Measurements from ENCODE around the gene UNC119B.

The UNC119B gene

GRCh38 chr12:120699553-120699952 is 10.7 kb upstream of the UNC119B start:
- TF ChIP-seq CTCF (conservative IDR thresholded peaks at IDR 0.05) (no peak), ZFX (IDR thresholded peaks at IDR 0.05) (no peak)
- H3K27ac ChIP-seq, result no peak overlapping the region

GRCh38 chr12:120700886-120701285 is 9.4 kb upstream of the UNC119B start:
- no peak overlapping the region for H3K27ac ChIP-seq
- TF ChIP-seq CTCF (conservative IDR thresholded peaks at IDR 0.05), result no peak
- no peak for TF ChIP-seq ZFX (IDR thresholded peaks at IDR 0.05)

DNA sequence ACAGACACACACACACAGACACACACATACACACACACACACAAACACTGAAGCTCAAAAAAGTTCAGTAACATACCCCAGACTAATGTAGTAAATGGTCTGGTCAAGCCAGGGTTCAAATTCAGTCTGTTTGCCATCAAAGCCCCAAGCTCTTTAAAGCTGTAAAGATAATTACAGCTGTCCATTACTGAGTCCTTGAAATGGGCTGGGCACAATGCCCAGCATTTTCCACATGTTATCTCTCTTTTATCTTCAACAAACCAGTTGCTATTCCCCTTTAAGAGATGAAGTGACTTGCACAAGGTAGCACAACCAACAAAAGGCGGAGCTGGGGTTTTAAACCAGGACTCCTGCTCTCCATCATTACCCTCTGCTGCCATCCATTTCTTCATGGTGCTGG is 7.6 kb upstream of the UNC119B start:
- H3K27ac ChIP-seq, result no peak overlapping the region
- TF ChIP-seq ZFX (IDR thresholded peaks at IDR 0.05) (no peak), CTCF (conservative IDR thresholded peaks at IDR 0.05) (no peak)

DNA sequence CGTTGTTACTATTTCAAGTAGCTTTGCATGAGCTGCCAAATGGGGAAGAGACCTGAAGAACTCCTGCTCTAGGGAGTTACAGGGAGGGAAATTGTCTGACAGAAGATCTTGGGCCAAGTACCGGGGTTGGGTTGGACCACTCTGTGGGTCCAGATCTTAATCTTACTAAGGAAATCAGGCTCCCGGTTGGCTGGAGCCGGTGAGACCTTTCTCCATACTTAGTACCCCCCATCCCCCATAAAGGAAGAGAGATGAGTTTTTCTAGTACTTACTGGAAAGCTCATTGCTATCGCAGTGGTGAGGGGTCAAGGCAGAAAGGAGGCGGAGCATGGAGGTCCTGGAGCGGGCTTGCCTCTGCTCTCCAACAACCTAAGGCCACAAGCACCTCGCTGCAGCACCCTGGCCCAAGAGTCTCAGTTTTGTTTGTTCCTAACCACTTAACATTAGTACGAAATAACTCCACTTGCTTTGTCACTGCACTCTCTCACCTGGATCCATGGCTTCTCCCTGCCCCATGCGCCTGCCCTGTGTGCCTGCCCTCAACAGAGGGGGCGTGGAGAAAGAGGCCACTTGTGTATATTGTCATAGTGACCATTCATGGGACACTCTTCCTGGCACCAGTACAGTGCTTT is 6.8 kb upstream of the UNC119B start:
- H3K27ac ChIP-seq, result no peak overlapping the region
- no peak for TF ChIP-seq CTCF (conservative IDR thresholded peaks at IDR 0.05)

DNA sequence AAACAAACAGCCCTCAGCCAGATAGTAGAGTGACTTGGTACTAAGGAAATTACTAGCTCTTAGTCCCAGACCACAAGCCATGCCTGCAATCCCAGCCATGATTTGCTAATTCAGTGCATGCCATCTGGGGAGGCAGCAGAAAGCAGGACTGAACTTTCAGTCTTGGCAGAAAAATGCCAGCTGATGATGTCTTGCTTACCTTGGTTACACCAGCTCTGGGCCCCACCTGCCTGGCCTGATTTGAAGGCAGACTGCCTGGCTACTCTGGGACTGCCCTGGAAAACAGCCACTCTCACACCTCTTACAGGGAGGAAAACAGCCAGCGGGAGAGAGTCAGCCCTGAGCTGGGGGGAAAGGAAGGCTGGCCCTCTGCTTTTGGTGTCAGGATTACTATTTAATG is 4.6 kb upstream of the UNC119B start:
- TF ChIP-seq CTCF (conservative IDR thresholded peaks at IDR 0.05), result no peak
- TF ChIP-seq ZFX (IDR thresholded peaks at IDR 0.05), result no peak

DNA sequence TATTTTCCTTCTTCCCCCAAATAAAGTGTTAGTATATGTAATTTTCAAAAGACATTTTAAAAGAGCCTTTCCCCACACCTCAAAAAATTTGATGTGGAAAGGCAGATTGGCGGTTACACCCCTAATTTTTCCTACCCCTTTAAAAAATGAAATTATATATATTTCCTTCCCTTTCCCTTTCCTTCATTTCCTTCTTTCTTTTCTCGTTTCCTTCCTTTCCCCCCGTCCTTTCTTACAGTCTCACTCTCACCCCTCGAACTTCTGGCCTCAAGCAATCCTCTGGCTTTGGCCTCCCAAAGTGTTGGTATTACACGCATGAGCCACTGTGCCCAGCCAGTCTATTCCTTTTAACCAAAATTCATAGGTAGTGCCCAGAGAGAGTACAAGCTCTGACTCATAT is 4.2 kb upstream of the UNC119B start:
- TF ChIP-seq ZFX (IDR thresholded peaks at IDR 0.05) (no peak), CTCF (conservative IDR thresholded peaks at IDR 0.05) (no peak)
- H3K27ac ChIP-seq, result no peak overlapping the region

More for the DNA sequence above, 4.6 kb upstream of the UNC119B start:
- no peak overlapping the region for H3K27ac ChIP-seq

- no peak overlapping the region for H3K27ac ChIP-seq
These were observed 1.6 kb upstream of the UNC119B start for GRCh38 chr12:120708651-120709050.

More at GRCh38 chr12:120708651-120709050, 1.6 kb upstream of the UNC119B start:
- no peak for TF ChIP-seq CTCF (conservative IDR thresholded peaks at IDR 0.05)
- no peak for TF ChIP-seq ZFX (IDR thresholded peaks at IDR 0.05)
